COLO668 (cell line): ENCODE data around the gene KIAA0319L.

Experiments used
- DNase-seq: peaks from one replicate; lab custom pipeline; 2025; ENCODE audit not compliant: unreplicated experiment; lab: John Stamatoyannopoulos, UW

Gene KIAA0319L

GRCh38 chr1:35539073-35539823 is 18.0 kb downstream of the KIAA0319L start:
- no peak for DNase-seq

GRCh38 chr1:35537806-35538205 is 19.4 kb downstream of the KIAA0319L start:
- no peak for DNase-seq

GRCh38 chr1:35536556-35537162 is 20.5 kb downstream of the KIAA0319L start:
- DNase-seq, result no peak

- DNase-seq, result no peak
These were observed 22.0 kb downstream of the KIAA0319L start for GRCh38 chr1:35535243-35535642.

GRCh38 chr1:35533586-35533985 is 23.6 kb downstream of the KIAA0319L start:
- no peak for DNase-seq

- DNase-seq, result no peak
These were observed 24.5 kb downstream of the KIAA0319L start for GRCh38 chr1:35532497-35533223.

GRCh38 chr1:35531368-35531767 is 25.8 kb downstream of the KIAA0319L start:
- DNase-seq, result no peak

- DNase-seq, result no peak
These were observed 26.3 kb downstream of the KIAA0319L start for GRCh38 chr1:35530946-35531345.

GRCh38 chr1:35530168-35530567 is 27.0 kb downstream of the KIAA0319L start:
- DNase-seq, result no peak

- no peak for DNase-seq
These were observed 33.1 kb downstream of the KIAA0319L start for GRCh38 chr1:35524106-35524505.

- DNase-seq, result no peak
These were observed 37.8 kb downstream of the KIAA0319L start for GRCh38 chr1:35519432-35519831.

- no peak for DNase-seq
These were observed 39.0 kb downstream of the KIAA0319L start for GRCh38 chr1:35518183-35518582.

- no peak for DNase-seq
These were observed 45.9 kb downstream of the KIAA0319L start for GRCh38 chr1:35511305-35511704.

GRCh38 chr1:35509558-35509957 is 47.6 kb downstream of the KIAA0319L start:
- DNase-seq, result no peak

GRCh38 chr1:35507947-35508346 is 49.3 kb downstream of the KIAA0319L start:
- DNase-seq, result no peak

- DNase-seq, result no peak
These were observed 50.0 kb downstream of the KIAA0319L start for GRCh38 chr1:35506960-35507912.

- no peak for DNase-seq
These were observed 51.0 kb downstream of the KIAA0319L start for GRCh38 chr1:35505911-35506798.

- DNase-seq, result no peak
These were observed 55.0 kb downstream of the KIAA0319L start for GRCh38 chr1:35502242-35502641.

- DNase-seq, result no peak
These were observed 56.8 kb downstream of the KIAA0319L start for GRCh38 chr1:35500439-35500838.

GRCh38 chr1:35499652-35500176 is 57.5 kb downstream of the KIAA0319L start:
- DNase-seq, result no peak
